LNCAP (cell line): ENCODE measurements around the gene HDGFL2.

Source experiments
- TF ChIP-seq, protein P1 (sequence below): fragments of 450-650 bp; IDR thresholded peaks from 2 replicates; pipeline ENCODE4 v1.5.1; 2017; ENCODE audit warnings: mild to moderate bottlenecking

HDGFL2 gene

DNA sequence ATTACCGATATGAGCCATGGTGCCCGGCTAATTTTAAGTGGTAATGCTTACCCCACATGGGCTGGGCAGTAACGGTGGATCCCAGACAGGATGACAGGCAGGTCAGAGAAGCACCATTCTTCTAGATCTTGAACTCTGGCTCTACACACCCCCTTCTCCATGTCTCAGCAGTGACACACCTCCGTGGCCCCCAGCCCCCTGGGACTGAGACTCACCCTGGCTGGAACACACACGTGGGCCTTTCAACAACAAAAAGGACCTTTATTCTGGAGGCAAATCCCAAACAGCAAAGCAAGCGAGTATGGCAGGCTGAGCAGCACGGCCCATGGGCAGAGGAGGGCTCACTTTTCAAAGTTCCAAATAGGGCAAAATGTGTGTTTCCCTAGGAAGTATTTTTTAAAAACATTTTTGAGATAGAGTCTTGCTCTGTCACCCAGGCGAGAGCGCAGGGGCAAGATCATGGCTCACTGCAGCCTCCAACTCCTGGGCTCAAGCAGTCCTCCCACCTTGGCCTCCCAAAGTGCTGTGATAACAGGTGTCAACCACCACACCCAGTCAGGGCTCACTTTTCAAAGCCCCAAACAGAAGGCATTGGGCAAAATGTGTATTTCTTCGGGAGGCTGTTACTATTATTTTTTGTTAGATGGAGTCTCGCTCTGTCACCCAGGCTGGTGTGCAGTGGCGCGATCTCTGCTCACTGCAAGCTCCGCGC, 50.4 kb downstream of the HDGFL2 start:
- TF ChIP-seq, protein P1, sequence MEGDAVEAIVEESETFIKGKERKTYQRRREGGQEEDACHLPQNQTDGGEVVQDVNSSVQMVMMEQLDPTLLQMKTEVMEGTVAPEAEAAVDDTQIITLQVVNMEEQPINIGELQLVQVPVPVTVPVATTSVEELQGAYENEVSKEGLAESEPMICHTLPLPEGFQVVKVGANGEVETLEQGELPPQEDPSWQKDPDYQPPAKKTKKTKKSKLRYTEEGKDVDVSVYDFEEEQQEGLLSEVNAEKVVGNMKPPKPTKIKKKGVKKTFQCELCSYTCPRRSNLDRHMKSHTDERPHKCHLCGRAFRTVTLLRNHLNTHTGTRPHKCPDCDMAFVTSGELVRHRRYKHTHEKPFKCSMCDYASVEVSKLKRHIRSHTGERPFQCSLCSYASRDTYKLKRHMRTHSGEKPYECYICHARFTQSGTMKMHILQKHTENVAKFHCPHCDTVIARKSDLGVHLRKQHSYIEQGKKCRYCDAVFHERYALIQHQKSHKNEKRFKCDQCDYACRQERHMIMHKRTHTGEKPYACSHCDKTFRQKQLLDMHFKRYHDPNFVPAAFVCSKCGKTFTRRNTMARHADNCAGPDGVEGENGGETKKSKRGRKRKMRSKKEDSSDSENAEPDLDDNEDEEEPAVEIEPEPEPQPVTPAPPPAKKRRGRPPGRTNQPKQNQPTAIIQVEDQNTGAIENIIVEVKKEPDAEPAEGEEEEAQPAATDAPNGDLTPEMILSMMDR: no peak

DNA sequence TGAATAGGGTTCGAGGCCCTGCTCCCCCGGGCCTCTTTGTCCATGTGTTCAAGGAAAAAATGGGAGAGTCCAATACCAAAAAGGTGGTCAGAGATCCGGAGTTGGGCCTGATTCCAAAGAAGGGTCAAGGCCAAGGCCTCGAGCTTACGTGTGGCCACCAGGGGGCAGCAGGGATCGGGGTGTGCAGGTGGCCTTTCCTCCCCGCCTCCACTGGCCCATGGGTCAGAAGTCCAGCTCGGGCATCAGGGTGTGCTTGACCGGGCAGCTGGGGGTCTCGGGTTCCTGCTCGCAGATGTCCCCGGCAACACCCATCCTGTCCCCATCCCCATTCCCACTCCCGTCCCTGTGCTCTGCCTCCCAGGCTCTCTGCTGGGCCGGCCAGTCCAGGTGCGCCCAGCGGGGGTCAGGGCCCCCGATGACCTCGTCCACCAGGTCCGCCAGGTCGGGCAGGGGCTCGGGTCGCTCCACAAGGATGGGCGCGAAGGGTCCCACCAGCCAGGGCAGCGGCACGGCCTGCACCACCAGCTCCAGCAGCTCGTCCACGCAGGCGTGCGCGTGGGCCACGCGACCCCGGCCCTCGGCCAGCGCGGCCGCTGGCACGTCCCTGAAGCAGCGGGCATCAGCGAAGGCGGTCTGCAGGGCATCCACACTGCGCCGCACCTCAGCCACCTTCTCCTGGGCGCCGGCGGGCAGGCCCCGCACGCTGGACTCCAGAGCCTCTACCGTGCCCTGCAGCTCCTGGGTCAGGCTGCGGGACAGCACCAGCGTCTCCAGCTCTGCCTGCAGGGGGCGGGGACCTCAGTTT, 51.4 kb downstream of the HDGFL2 start:
- TF ChIP-seq, protein P1: peak; percentile 81

DNA sequence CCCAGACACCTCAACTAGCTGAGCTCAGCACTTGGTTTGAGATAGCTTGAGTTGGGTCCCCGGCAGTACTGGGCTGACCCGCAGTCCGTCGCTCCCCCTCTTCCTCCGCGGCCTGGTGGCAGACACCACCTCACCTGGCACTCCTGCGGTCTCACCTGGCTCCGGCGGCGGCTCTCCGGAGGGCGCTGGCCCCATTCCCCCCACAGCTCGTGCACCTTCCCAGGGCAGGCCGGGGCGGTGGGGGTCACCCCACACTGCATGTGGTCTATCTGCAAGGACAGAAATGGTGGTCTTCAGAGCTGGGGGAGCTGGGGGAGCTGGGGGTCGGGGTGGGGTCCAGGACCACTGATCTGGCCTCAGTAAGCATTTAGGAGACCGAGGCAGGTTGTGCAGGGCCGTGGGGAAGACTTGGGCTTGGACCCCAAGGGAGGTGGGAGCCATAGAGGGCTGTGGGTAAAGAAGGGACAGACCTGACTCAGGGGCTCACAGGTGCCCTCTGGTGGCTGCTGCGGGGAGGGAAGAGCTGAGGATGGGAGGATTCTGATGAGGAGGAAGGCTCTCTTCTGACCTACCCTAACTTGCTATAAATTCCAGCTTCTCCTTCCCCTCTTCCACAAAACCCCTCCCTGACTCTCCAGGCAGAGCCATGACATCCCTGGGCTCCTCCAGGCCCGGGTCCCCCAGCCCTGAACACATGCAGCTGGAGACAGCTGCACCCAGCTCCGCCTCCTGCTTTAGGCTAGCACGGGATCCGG, 52.9 kb downstream of the HDGFL2 start:
- TF ChIP-seq, protein P1: peak; percentile 78

DNA sequence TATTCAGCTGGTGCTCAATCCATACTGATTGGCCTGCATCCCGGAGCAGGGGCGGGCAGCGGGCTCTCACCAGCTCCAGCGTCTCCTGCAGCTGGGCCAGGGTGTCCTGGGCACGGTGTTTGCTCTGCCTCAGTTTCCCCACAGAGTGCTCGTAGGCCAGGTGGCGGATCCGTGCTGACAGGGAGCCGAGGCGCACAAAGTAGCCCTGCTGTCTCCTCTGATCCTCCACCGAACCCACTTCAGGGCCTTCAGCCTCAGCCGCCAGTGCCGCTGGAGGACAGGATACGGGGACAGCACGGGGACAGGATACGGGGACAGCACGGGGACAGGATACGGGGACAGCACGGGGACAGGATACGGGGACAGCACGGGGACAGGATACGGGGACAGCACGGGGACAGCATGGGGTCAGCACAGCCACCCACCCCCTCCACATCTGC, 53.5 kb downstream of the HDGFL2 start:
- TF ChIP-seq, protein P1: no peak

DNA sequence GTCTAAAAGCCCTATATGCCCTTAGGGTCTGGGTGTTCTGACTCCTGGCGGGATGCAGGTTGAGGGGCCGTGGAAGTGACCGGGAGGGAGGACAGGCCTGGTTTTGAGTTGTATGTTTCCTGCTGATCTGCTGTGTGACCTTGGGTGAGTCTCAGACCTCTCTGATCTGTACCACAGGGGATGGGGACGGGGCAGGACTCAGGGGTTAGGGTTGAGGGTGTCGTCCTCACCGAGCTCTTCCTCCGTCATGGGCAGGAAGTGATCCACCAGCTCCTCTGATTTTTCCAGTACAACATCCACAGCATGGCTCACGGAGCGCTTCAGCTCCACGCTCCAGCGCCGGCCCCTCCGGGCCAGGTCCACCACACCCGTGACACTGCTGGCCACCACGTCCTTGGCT, 56.7 kb downstream of the HDGFL2 start:
- TF ChIP-seq, protein P1: no peak

- TF ChIP-seq, protein P1: no peak
Measured at GRCh38 chr19:4529924-4530522, 57.9 kb downstream of the HDGFL2 start.

DNA sequence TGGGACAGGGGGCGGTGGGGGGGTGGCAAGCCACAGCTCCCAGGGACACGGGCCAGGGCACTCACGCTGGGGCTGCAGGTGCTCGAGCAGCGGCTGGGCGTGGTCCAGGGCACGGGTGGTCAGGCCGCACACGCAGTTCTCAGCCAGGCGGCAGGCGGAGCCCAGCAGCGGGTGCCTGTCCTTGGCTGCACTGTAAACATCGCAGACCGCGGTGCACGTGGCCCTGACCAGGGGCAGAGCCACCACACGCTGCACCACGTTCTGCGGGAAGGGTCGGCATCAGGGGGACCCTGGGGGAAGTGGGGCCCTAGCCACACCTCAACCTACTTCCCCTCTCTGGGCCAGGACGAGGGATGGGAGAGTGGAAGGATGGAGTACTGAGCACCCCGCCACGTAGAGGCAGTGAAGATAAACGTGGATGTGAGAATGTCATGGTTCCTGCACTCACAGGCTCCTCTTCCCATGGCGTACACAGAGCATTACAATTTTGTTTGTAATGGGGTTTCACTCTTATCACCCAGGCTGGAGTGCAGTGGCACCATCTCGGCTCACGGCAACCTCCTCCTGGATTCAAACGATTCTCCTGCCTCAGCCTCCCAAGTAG, 59.6 kb downstream of the HDGFL2 start:
- TF ChIP-seq, protein P1: no peak
